Gastrocnemius medialis (tissue), 4 donors: ENCODE measurements around the gene ACKR2. TPM values are rescaled to one million over a fixed set of nuclear protein-coding genes. Genes with fewer than 3 reads are reported as not detected.

ENCODE experiments used
- ATAC-seq, 2 donors: fragments of 150-250 bp; one replicate each; pipeline ENCODE4 v1.9.1; 2016
- DNase-seq, 2 donors: peaks; one replicate each; pipeline ENCODE4 v3.0.0-alpha.2; 2019
- H3K27ac ChIP-seq, 4 donors: fragments of 200-600 bp; sonication (generic); 1 replicate in 1 of 4; 2 replicates in 3 of 4; pipeline ENCODE4 v1.5.1; 2016 to 2018; ENCODE audit warnings: mild to moderate bottlenecking in 2 of 4, moderate library complexity in 1 of 4
- H3K27me3 ChIP-seq, 3 donors: fragments of 200-600 bp; sonication (generic) in 2 of 3; 1 replicate in 1 of 3; 2 replicates in 2 of 3; pipeline versions ENCODE4 v1.5.1 to v1.6.0; 2016 to 2019; ENCODE audit warnings: mild to moderate bottlenecking in 1 of 3, moderate library complexity in 1 of 3
- H3K36me3 ChIP-seq, 2 donors: fragments of 200-600 bp; sonication (generic) in 1 of 2; one replicate each; pipeline ENCODE4 v1.5.1; 2017 to 2018
- H3K4me1 ChIP-seq, 2 donors: fragments of 200-600 bp; sonication (generic) in 1 of 2; one replicate each; pipeline ENCODE4 v1.5.1; 2016 to 2017; ENCODE audit warnings: mild to moderate bottlenecking in 2 of 2
- H3K4me3 ChIP-seq, 4 donors: fragments of 200-600 bp; sonication (generic) in 3 of 4; 1 replicate in 1 of 4; 2 replicates in 3 of 4; pipeline ENCODE4 v1.5.1; 2016 to 2019; ENCODE audit warnings: mild to moderate bottlenecking in 2 of 4
- H3K9me3 ChIP-seq, 3 donors: fragments of 200-600 bp; sonication (generic) in 2 of 3; 1 replicate in 1 of 3; 2 replicates in 2 of 3; pipeline ENCODE4 v1.5.1; 2016 to 2019
- POLR2A ChIP-seq, 2 donors: fragments of 450-650 bp; IDR thresholded peaks; one replicate each; pipeline ENCODE4 v1.6.1; 2017; ENCODE audit warnings: antibody characterized with exemption in 2 of 2, mild to moderate bottlenecking in 2 of 2, moderate library complexity in 2 of 2
- in situ Hi-C, 4 donors: fragments of 200-750 bp; cut with MboI; loops; one replicate each; pipeline versions ENCODE4 v1.15.0 to v1.8.0; 2017; ENCODE audit warnings: low sequenced_read_pairs in 4 of 4
- intact Hi-C: fragments of 100-400 bp; cut with DNase I; formaldehyde crosslinking; loops from one replicate; pipeline ENCODE4 v1.15.1; 2023; ENCODE audit warnings: low total_unique reads
- total RNA-seq, 4 donors: library from RNA; depleted of rRNA; stranded (reverse); fragments of >200 nt; gene quantifications; one replicate each; pipeline versions ENCODE4 v1.1.0 to v1.2.3, GENCODE V29; 2016
- TF ChIP-seq, protein P1 (sequence below), 5 experiments: fragments of 450-650 bp in 3 of 5; fragments of 200-600 bp in 2 of 5; sonication (generic) in 2 of 5; IDR thresholded peaks in 4 of 5; conservative IDR thresholded peaks in 1 of 5; 1 replicate in 4 of 5; 2 replicates in 1 of 5; pipeline ENCODE4 v1.5.1; 2016 to 2019; ENCODE audit warnings: antibody characterized with exemption in 5 of 5, mild to moderate bottlenecking in 3 of 5, moderate library complexity in 3 of 5

ACKR2 gene
- total RNA-seq, 4 donors from 2014 or later, result 0.23 to 1.1 (median 0.51) TPM; not detected in 1

DNA sequence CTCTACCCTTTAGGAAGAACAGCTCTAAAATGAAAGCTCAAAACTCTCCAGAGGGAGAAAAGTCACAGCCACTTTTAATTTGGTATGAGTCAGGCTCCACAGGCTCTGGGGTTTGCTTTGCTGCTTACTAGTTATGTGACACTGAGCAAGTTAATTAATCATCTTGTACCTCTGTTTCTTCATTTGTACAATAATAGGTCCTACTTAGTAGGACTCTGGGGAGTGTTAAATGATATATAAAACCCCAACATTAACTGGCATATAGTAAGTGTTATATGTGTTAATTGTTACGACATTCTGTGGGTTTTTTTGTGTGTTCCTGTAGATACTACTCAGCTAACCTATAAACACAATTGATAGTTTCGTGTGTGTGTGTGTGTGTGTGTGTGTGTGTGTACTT is 6.6 kb downstream of the ACKR2 start:
- no peak overlapping the region for H3K4me3 ChIP-seq
- no peaks in the 10 kb centered on the region for H3K27me3 ChIP-seq
- ATAC-seq (no peak), DNase-seq (no peak)
- no peak for TF ChIP-seq POLR2A (IDR thresholded peaks at IDR 0.05)
- TF ChIP-seq, protein P1, sequence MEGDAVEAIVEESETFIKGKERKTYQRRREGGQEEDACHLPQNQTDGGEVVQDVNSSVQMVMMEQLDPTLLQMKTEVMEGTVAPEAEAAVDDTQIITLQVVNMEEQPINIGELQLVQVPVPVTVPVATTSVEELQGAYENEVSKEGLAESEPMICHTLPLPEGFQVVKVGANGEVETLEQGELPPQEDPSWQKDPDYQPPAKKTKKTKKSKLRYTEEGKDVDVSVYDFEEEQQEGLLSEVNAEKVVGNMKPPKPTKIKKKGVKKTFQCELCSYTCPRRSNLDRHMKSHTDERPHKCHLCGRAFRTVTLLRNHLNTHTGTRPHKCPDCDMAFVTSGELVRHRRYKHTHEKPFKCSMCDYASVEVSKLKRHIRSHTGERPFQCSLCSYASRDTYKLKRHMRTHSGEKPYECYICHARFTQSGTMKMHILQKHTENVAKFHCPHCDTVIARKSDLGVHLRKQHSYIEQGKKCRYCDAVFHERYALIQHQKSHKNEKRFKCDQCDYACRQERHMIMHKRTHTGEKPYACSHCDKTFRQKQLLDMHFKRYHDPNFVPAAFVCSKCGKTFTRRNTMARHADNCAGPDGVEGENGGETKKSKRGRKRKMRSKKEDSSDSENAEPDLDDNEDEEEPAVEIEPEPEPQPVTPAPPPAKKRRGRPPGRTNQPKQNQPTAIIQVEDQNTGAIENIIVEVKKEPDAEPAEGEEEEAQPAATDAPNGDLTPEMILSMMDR (IDR thresholded peaks at IDR 0.05 in 4 of 5, conservative IDR thresholded peaks at IDR 0.05 in 1 of 5), result no peak
- in situ Hi-C loops, result no loop called here
- no peaks in the 10 kb centered on the region for H3K36me3 ChIP-seq
- intact Hi-C loops, result no loop called here
- H3K27ac ChIP-seq, result no peak overlapping the region
- no peaks in the 10 kb centered on the region for H3K9me3 ChIP-seq
- no peaks in the 10 kb centered on the region for H3K4me1 ChIP-seq

DNA sequence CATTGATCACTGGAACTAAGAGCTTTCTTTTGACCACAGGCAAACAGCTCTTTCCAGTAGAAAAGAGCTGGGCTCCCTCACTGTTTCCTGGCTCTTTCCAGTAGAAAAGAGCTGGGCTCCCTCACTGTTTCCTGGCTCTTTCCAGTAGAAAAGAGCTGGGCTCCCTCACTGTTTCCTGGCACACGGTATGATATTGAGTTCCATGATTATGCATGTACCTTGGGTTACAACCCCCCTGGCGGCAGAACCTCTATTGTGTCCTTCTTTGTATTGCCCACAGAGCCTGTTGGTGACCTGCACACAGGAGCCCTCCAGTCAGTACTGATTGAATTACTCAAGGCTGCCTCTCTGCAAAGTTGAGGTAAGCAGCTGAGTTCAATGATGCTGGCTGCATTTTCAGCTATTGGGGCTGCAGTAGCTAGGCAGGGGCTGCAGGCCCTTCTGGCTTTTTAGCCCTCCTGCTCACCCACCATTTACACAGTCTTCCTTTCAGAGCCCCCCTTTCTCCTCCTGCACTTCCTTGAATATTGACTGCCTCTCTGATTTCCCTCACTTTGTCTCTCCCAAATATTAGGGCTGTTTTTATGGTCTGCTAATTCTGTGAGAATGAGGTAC is 10.2 kb downstream of the ACKR2 start:
- Histone ChIP-seq H3K4me3 (no peak overlapping the region), H3K36me3 (no peaks in the 10 kb centered on the region), H3K27me3 (no peaks in the 10 kb centered on the region), H3K4me1 (no peaks in the 10 kb centered on the region), H3K9me3 (no peaks in the 10 kb centered on the region), H3K27ac (no peak overlapping the region)
- ATAC-seq, result no peak
- intact Hi-C loops, result no loop called here
- DNase-seq, result no peak
- in situ Hi-C loops, result no loop called here
- TF ChIP-seq, protein P1 (IDR thresholded peaks at IDR 0.05 in 4 of 5, conservative IDR thresholded peaks at IDR 0.05 in 1 of 5), result no peak
- no peak for TF ChIP-seq POLR2A (IDR thresholded peaks at IDR 0.05)

- DNase-seq (no peak), ATAC-seq (no peak)
- no peak for TF ChIP-seq POLR2A (IDR thresholded peaks at IDR 0.05)
- TF ChIP-seq, protein P1 (IDR thresholded peaks at IDR 0.05 in 4 of 5, conservative IDR thresholded peaks at IDR 0.05 in 1 of 5), result no peak
- intact Hi-C loops, result no loop called here
- Histone ChIP-seq H3K36me3 (no peaks in the 10 kb centered on the region), H3K4me1 (no peaks in the 10 kb centered on the region), H3K9me3 (no peaks in the 10 kb centered on the region), H3K4me3 (no peak overlapping the region), H3K27me3 (no peaks in the 10 kb centered on the region), H3K27ac (no peak overlapping the region)
- in situ Hi-C loops, result no loop called here
These were observed 11.5 kb downstream of the ACKR2 start for GRCh38 chr3:42820746-42821051.

GRCh38 chr3:42822828-42823227 is 13.6 kb downstream of the ACKR2 start:
- ATAC-seq, result no peak

More at GRCh38 chr3:42822828-42823227, 13.6 kb downstream of the ACKR2 start:
- Histone ChIP-seq H3K27me3 (no peaks in the 10 kb centered on the region), H3K4me3 (no peak overlapping the region), H3K9me3 (no peaks in the 10 kb centered on the region), H3K4me1 (no peaks in the 10 kb centered on the region), H3K36me3 (no peaks in the 10 kb centered on the region), H3K27ac (no peak overlapping the region)
- no peak for DNase-seq
- TF ChIP-seq, protein P1 (IDR thresholded peaks at IDR 0.05 in 4 of 5, conservative IDR thresholded peaks at IDR 0.05 in 1 of 5), result no peak
- no peak for TF ChIP-seq POLR2A (IDR thresholded peaks at IDR 0.05)
- in situ Hi-C loops (no loop called here), intact Hi-C loops (no loop called here)
